HCT116 (cell line): ENCODE data around the gene GPR17. TPM values are rescaled to one million over a fixed set of nuclear protein-coding genes. Genes with fewer than 3 reads are reported as not detected.

Source experiments
- ATAC-seq: fragments of 200-7000 bp; cut with Tn5 transposase; 2 replicates; pipeline ENCODE4 v1.9.1; 2020; ENCODE audit warnings: mild to moderate bottlenecking, moderate library complexity
- BruUV-seq: library from RNA; stranded (reverse); fragments of 400-500 nt; replicated peaks from 2 replicates; lab custom pipeline; 2021; lab: Mats Ljungman, UMichigan
- CTCF ChIA-PET: fragments of 300-600 bp; sonication (Branson Sonifier 250); formaldehyde crosslinking; loops from one replicate; lab custom pipeline; 2021; ENCODE audit warnings: antibody characterized with exemption; lab: Charles Lee
- POLR2A ChIA-PET: fragments of 300-600, 350-600 bp; sonication (Branson Sonifier 250); formaldehyde crosslinking; loops from one replicate; lab custom pipeline; 2021; ENCODE audit warnings: antibody characterized with exemption; lab: Charles Lee
- RAD21 ChIA-PET, 2 experiments: fragments of 300-600 bp; sonication (Branson Sonifier 250); formaldehyde crosslinking; loops; one replicate each; lab custom pipeline; 2023; ENCODE audit warnings: low total read pairs in 2 of 2; ENCODE audit not compliant: uncharacterized antibody in 2 of 2, unreplicated experiment in 2 of 2, low non-redundant PET in 1 of 2; lab: Charles Lee
- DNase-seq: peaks from one replicate; pipeline ENCODE4 v3.0.0-alpha.2; 2010; ENCODE audit warnings: low read depth, low spot score
- H2AFZ ChIP-seq: fragments of 200-600 bp; shearing (Covaris generic), sonication (generic); 2 replicates; pipeline ENCODE4 v1.6.1; 2017; ENCODE audit warnings: low read depth, mixed run types, mixed read lengths, antibody characterized with exemption, low read length; ENCODE audit not compliant: poor library complexity, severe bottlenecking
- H3K27ac ChIP-seq: 2 replicates; pipeline ENCODE4 v1.5.1; 2012; ENCODE audit warnings: low read depth, low read length
- H3K27me3 ChIP-seq: fragments of 200-600 bp; sonication (generic); 2 replicates; pipeline ENCODE4 v1.6.1; 2016; ENCODE audit warnings: mixed run types, low read length, mixed read lengths; ENCODE audit not compliant: insufficient read depth
- H3K36me3 ChIP-seq, 2 experiments: fragments of 200-500 bp in 1 of 2; fragments of 200-600 bp in 1 of 2; sonication (Bioruptor generic) in 1 of 2; sonication (generic) in 1 of 2; 2 replicates each; pipeline versions ENCODE4 v1.5.1 to v1.6.1; 2014 to 2016; ENCODE audit warnings: low read length in 2 of 2, inconsistent platforms in 1 of 2, mixed read lengths in 1 of 2, mixed run types in 1 of 2; ENCODE audit not compliant: insufficient read depth in 2 of 2, control insufficient read depth in 1 of 2
- H3K4me1 ChIP-seq, 2 experiments: fragments of 200-600 bp in 1 of 2; sonication (generic) in 1 of 2; 2 replicates each; pipeline versions ENCODE4 v1.5.1 to v1.6.1; 2012 to 2017; ENCODE audit warnings: low read length in 2 of 2, inconsistent platforms in 1 of 2, mild to moderate bottlenecking in 1 of 2, mixed read lengths in 1 of 2, mixed run types in 1 of 2, moderate library complexity in 1 of 2; ENCODE audit not compliant: insufficient read depth in 2 of 2, control insufficient read depth in 1 of 2
- H3K4me2 ChIP-seq: fragments of 200-600 bp; sonication (generic); 2 replicates; pipeline ENCODE4 v1.6.1; 2017; ENCODE audit warnings: mixed run types, low read length, mixed read lengths
- H3K4me3 ChIP-seq, 2 experiments: fragments of 200-600 bp in 1 of 2; sonication (generic) in 1 of 2; replicated peaks in 1 of 2; 2 replicates each; pipeline ENCODE4 v1.5.1; 2011 to 2016; ENCODE audit warnings: low read length in 2 of 2, control low read depth in 1 of 2, low read depth in 1 of 2, mild to moderate bottlenecking in 1 of 2, mixed read lengths in 1 of 2, mixed run types in 1 of 2
- H3K79me2 ChIP-seq: fragments of 200-600 bp; sonication (generic); 2 replicates; pipeline ENCODE4 v1.6.1; 2017; ENCODE audit warnings: mild to moderate bottlenecking, mixed run types, low read length, moderate library complexity, mixed read lengths; ENCODE audit not compliant: insufficient read depth
- H3K9ac ChIP-seq: fragments of 200-600 bp; sonication (generic); 2 replicates; pipeline ENCODE4 v1.6.1; 2016; ENCODE audit warnings: low read length, mixed read lengths
- H3K9me2 ChIP-seq: fragments of 200-600 bp; sonication (generic), shearing (Covaris generic); 2 replicates; pipeline ENCODE4 v1.6.1; 2017; ENCODE audit warnings: mixed run types, mild to moderate bottlenecking, moderate library complexity; ENCODE audit not compliant: insufficient read depth
- H3K9me3 ChIP-seq, 2 experiments: fragments of 200-500 bp in 1 of 2; fragments of 200-600 bp in 1 of 2; sonication (Bioruptor generic) in 1 of 2; sonication (generic) in 1 of 2; 2 replicates each; pipeline ENCODE4 v1.6.1; 2014 to 2017; ENCODE audit warnings: low read length in 2 of 2, mixed read lengths in 2 of 2, inconsistent platforms in 1 of 2, low read depth in 1 of 2, mild to moderate bottlenecking in 1 of 2, mixed run types in 1 of 2, moderate library complexity in 1 of 2; ENCODE audit not compliant: control insufficient read depth in 1 of 2, insufficient read depth in 1 of 2
- H4K20me1 ChIP-seq: fragments of 200-600 bp; sonication (generic), shearing (Covaris generic); 2 replicates; pipeline ENCODE4 v1.6.1; 2017; ENCODE audit warnings: mixed run types, mild to moderate bottlenecking, moderate library complexity; ENCODE audit not compliant: insufficient read depth
- EGR1 ChIP-seq: IDR thresholded peaks from 2 replicates; pipeline ENCODE4 v1.6.1; 2012; ENCODE audit warnings: low read depth
- JUND ChIP-seq: IDR thresholded peaks from 2 replicates; pipeline ENCODE4 v1.6.1; 2012
- SP1 ChIP-seq: IDR thresholded peaks from 2 replicates; pipeline ENCODE4 v1.6.1; 2012; ENCODE audit warnings: low read depth
- YY1 ChIP-seq: IDR thresholded peaks from 2 replicates; pipeline ENCODE4 v1.6.1; 2011; ENCODE audit warnings: low read length, low read depth, moderate library complexity, mild to moderate bottlenecking; ENCODE audit not compliant: insufficient replicate concordance; ENCODE audit errors: extremely low read depth
- intact Hi-C: fragments of 100-400 bp; cut with micrococcal nuclease; formaldehyde crosslinking; loops from 2 replicates; pipeline ENCODE4 v1.10.0; 2022
- total RNA-seq: library from RNA; stranded (reverse); gene quantifications from one replicate; pipeline ENCODE4 v1.2.1, GENCODE V29; 2021; ENCODE audit not compliant: unreplicated experiment
- TF ChIP-seq, protein P1 (sequence below): IDR thresholded peaks from 2 replicates; pipeline ENCODE4 v1.6.1; 2012; ENCODE audit warnings: low read depth

Gene GPR17
- total RNA-seq, 1 experiment from 2014 or later = not detected

DNA sequence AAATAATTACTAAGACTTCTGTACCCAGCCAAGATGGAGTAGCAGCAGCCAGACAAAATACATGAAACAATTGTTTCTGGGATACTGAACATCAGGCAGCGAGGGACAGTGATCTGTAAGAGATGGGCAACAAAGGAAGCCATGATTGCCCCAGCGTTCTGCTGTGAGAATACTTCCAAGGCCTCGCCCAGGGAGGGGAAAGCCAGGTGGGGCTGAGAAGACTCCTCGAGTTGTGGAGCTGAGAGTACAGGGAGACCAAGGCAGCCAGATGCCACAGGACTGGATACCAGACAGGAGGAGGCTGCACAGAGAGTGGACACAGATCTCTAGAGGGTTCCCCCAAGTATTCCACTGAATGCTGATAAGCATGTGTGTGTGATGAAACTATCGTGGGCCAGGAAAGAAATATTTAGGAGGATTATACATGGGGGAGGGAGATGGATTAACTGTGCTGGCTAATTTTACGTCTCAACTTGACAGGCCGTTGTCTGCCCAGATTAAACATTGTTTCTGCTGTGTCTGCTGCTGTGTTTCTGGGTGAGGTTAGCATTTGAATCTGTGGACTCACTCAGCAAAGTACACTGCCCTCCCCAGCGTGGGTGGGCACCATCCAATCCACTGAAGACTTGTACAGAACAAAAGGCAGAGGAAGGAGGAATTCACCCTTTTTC, 39.6 kb downstream of the GPR17 start:
- no peaks in the 10 kb centered on the region for H3K27me3 ChIP-seq
- no peak overlapping the region for H3K4me2 ChIP-seq
- H4K20me1 ChIP-seq = no peaks in the 10 kb centered on the region
- no peaks in the 10 kb centered on the region for H3K36me3 ChIP-seq
- intact Hi-C loops = no loop called here
- no peak overlapping the region for H3K9ac ChIP-seq
- TF ChIP-seq JUND (no peak), SP1 (no peak)
- no peaks in the 10 kb centered on the region for H3K9me2 ChIP-seq
- H3K9me3 ChIP-seq = peaks cover 0 to 10% of the 10 kb centered on the region in 2 experiments; a peak in 2 of 4 replicates
- H3K4me3 ChIP-seq = no peak overlapping the region
- ChIA-PET RAD21 (no interaction called here), CTCF (no interaction called here), POLR2A (no interaction called here)
- no TSS peak for BruUV-seq
- DNase-seq = no peak
- H3K79me2 ChIP-seq = no peaks in the 10 kb centered on the region
- no peak overlapping the region for H3K27ac ChIP-seq
- H3K4me1 ChIP-seq = no peaks in the 10 kb centered on the region
- no peak overlapping the region for H2AFZ ChIP-seq
- no peak for ATAC-seq

DNA sequence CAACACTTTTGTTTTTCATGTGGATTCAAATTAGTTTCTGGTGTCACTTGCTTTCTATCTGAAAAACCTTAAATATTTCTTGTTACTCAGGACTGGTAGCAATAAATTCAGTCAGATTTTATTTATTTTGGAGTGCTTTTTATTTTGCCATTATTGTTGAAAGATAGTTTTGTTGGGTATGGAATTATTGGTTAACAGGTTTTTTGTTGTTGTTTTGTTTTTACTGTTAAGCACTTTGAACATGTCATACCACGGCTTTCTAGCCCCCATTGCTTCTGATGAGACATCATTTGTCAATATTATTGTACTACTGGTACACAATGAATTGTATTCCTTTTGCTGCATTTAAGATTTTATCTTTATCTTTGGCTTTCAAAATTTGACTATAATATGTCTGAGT, 42.5 kb downstream of the GPR17 start:
- no peak for ATAC-seq
- Histone ChIP-seq H3K79me2 (no peaks in the 10 kb centered on the region), H3K27me3 (no peaks in the 10 kb centered on the region), H3K9ac (no peak overlapping the region), H3K4me3 (no peak overlapping the region), H4K20me1 (no peaks in the 10 kb centered on the region), H3K9me2 (no peaks in the 10 kb centered on the region), H3K4me1 (peaks cover 0 to under 1% of the 10 kb centered on the region in 2 experiments; a peak in 1 of 4 replicates), H3K9me3 (peaks cover 0 to 10% of the 10 kb centered on the region in 2 experiments; a peak in 2 of 4 replicates), H2AFZ (no peak overlapping the region), H3K27ac (no peak overlapping the region), H3K4me2 (no peak overlapping the region), H3K36me3 (no peaks in the 10 kb centered on the region)
- no peak for DNase-seq
- BruUV-seq = no TSS peak
- ChIA-PET RAD21 (no interaction called here), POLR2A (no interaction called here), CTCF (no interaction called here)
- intact Hi-C loops = no loop called here
- TF ChIP-seq, protein P1, sequence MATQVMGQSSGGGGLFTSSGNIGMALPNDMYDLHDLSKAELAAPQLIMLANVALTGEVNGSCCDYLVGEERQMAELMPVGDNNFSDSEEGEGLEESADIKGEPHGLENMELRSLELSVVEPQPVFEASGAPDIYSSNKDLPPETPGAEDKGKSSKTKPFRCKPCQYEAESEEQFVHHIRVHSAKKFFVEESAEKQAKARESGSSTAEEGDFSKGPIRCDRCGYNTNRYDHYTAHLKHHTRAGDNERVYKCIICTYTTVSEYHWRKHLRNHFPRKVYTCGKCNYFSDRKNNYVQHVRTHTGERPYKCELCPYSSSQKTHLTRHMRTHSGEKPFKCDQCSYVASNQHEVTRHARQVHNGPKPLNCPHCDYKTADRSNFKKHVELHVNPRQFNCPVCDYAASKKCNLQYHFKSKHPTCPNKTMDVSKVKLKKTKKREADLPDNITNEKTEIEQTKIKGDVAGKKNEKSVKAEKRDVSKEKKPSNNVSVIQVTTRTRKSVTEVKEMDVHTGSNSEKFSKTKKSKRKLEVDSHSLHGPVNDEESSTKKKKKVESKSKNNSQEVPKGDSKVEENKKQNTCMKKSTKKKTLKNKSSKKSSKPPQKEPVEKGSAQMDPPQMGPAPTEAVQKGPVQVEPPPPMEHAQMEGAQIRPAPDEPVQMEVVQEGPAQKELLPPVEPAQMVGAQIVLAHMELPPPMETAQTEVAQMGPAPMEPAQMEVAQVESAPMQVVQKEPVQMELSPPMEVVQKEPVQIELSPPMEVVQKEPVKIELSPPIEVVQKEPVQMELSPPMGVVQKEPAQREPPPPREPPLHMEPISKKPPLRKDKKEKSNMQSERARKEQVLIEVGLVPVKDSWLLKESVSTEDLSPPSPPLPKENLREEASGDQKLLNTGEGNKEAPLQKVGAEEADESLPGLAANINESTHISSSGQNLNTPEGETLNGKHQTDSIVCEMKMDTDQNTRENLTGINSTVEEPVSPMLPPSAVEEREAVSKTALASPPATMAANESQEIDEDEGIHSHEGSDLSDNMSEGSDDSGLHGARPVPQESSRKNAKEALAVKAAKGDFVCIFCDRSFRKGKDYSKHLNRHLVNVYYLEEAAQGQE = no peak
- no peak for TF ChIP-seq EGR1
- TF ChIP-seq JUND = no peak
- TF ChIP-seq YY1 = no peak
